K562 (cell line): Measurements from ENCODE around the gene SLIRP. TPM values are rescaled to one million over a fixed set of nuclear protein-coding genes. Genes with fewer than 3 reads are reported as not detected.

Source experiments
- ATAC-seq: fragments of 200-7000 bp; cut with Tn5 transposase; 3 replicates; pipeline ENCODE4 v1.9.1; 2020; ENCODE audit warnings: moderate library complexity
- BruUV-seq: library from RNA; stranded (reverse); fragments of 400-500 nt; replicated peaks from 2 replicates; lab custom pipeline; 2021; lab: Mats Ljungman, UMichigan
- CTCF ChIA-PET: fragments of 300-600 bp; formaldehyde crosslinking; extraction: SDS; loops from one replicate; lab custom pipeline; 2021; ENCODE audit warnings: low intra/inter-chr PET ratio; lab: Yijun Ruan, JAX
- POLR2A ChIA-PET: fragments of 300-600, 350-650 bp; sonication (Branson Sonifier 250); formaldehyde crosslinking; extraction: SDS; loops from one replicate; lab custom pipeline; 2021; ENCODE audit warnings: antibody characterized with exemption, inconsistent platforms; lab: Yijun Ruan, JAX
- DNase-seq, 4 experiments: peaks; one replicate each; pipeline versions ENCODE4 v3.0.0 to v3.0.0-alpha.2; 2011 to 2018; ENCODE audit warnings: low spot score in 3 of 4, mixed read lengths in 3 of 4; ENCODE audit errors: extremely low read depth in 1 of 4
- FAIRE-seq: peaks from 2 replicates; lab custom pipeline; 2011; peaks lifted over from hg19 to GRCh38; lab: Jason Lieb, UNC
- H2AFZ ChIP-seq: 2 replicates; pipeline ENCODE4 v1.6.0; 2011; ENCODE audit warnings: low read depth, low read length, control low read depth, inconsistent platforms
- H3K27ac ChIP-seq: fragments of 200-600 bp; 3 replicates; pipeline ENCODE4 v1.8.0; 2011; ENCODE audit warnings: low read depth, mild to moderate bottlenecking, control low read depth, inconsistent platforms, low read length, moderate library complexity, mixed read lengths; ENCODE audit errors: extremely low read depth
- H3K27me3 ChIP-seq, 2 experiments: fragments of 300-600 bp in 1 of 2; 2 replicates in 1 of 2; 3 replicates in 1 of 2; pipeline versions ENCODE4 v1.6.0 to v1.8.0; 2011; ENCODE audit warnings: inconsistent platforms in 2 of 2, low read length in 2 of 2, mild to moderate bottlenecking in 1 of 2, mixed read lengths in 1 of 2, moderate library complexity in 1 of 2; ENCODE audit not compliant: control insufficient read depth in 2 of 2, insufficient read depth in 2 of 2
- H3K36me3 ChIP-seq: fragments of 300-600 bp; 3 replicates; pipeline ENCODE4 v1.8.0; 2011; ENCODE audit warnings: mild to moderate bottlenecking, low read length, inconsistent platforms; ENCODE audit not compliant: control insufficient read depth, insufficient read depth
- H3K4me1 ChIP-seq, 2 experiments: fragments of 200-600 bp in 1 of 2; replicated peaks in 1 of 2; 2 replicates in 1 of 2; 3 replicates in 1 of 2; pipeline versions ENCODE4 v1.5.1 to v1.8.0; 2011; ENCODE audit warnings: inconsistent platforms in 2 of 2, low read length in 2 of 2, mild to moderate bottlenecking in 1 of 2, mixed read lengths in 1 of 2, moderate library complexity in 1 of 2; ENCODE audit not compliant: control insufficient read depth in 2 of 2, insufficient read depth in 2 of 2
- H3K4me2 ChIP-seq: 2 replicates; pipeline ENCODE4 v1.6.1; 2011; ENCODE audit warnings: low read length, control low read depth, inconsistent platforms, mixed read lengths; ENCODE audit not compliant: insufficient read depth
- H3K4me3 ChIP-seq: fragments of 200-600 bp; sonication (generic), shearing (Covaris generic); 2 replicates; pipeline ENCODE4 v1.5.1; 2016; ENCODE audit warnings: control low read depth, inconsistent platforms
- H3K79me2 ChIP-seq: fragments of 200-600 bp; 3 replicates; pipeline ENCODE4 v1.8.0; 2011; ENCODE audit warnings: low read length, inconsistent platforms; ENCODE audit not compliant: control insufficient read depth, insufficient read depth
- H3K9ac ChIP-seq, 2 experiments: 2 replicates each; pipeline versions ENCODE4 v1.6.0 to v1.6.1; 2011; ENCODE audit warnings: low read depth in 2 of 2, low read length in 2 of 2, control low read depth in 1 of 2, inconsistent platforms in 1 of 2, mild to moderate bottlenecking in 1 of 2, mixed read lengths in 1 of 2; ENCODE audit not compliant: insufficient read depth in 1 of 2
- H3K9me1 ChIP-seq: one replicate; pipeline ENCODE4 v1.6.0; 2011; ENCODE audit warnings: inconsistent platforms, mild to moderate bottlenecking, low read length, moderate library complexity; ENCODE audit not compliant: control insufficient read depth, insufficient read depth
- H3K9me3 ChIP-seq: replicated peaks from 2 replicates; pipeline ENCODE4 v1.5.1; 2011; ENCODE audit warnings: low read depth, low read length, inconsistent platforms; ENCODE audit not compliant: control insufficient read depth, insufficient read depth
- H4K20me1 ChIP-seq: replicated peaks from 2 replicates; pipeline ENCODE4 v1.6.1; 2011; ENCODE audit warnings: low read length, inconsistent platforms, mixed read lengths; ENCODE audit not compliant: control insufficient read depth, insufficient read depth
- CBFB ChIP-seq: sonication (generic); formaldehyde crosslinking; IDR thresholded peaks from 2 replicates; pipeline ENCODE4 v1.4.0; 2020; ENCODE audit warnings: mild to moderate bottlenecking, missing genetic modification reagents
- CBX8 ChIP-seq: fragments of 200-600 bp; sonication (generic); IDR thresholded peaks from 2 replicates; pipeline ENCODE4 v1.6.1; 2012; ENCODE audit warnings: borderline replicate concordance, mixed run types, low read depth, mild to moderate bottlenecking, moderate library complexity, mixed read lengths, low read length, control low read depth, inconsistent platforms; ENCODE audit not compliant: poor library complexity, severe bottlenecking; ENCODE audit errors: extremely low read depth
- CHAMP1 ChIP-seq: fragments of 450-650 bp; IDR thresholded peaks from 2 replicates; pipeline ENCODE4 v1.6.1; 2016; ENCODE audit warnings: mild to moderate bottlenecking
- CTCF ChIP-seq, 3 experiments: IDR thresholded peaks in 2 of 3; conservative IDR thresholded peaks in 1 of 3; 2 replicates each; pipeline ENCODE4 v1.5.1; 2011 to 2012; ENCODE audit warnings: low read length in 3 of 3, mild to moderate bottlenecking in 3 of 3, control low read depth in 2 of 3, improper control_type of control experiment in 1 of 3, inconsistent platforms in 1 of 3, low read depth in 1 of 3, mixed read lengths in 1 of 3, moderate library complexity in 1 of 3; ENCODE audit not compliant: insufficient read depth in 2 of 3
- FOXK1 ChIP-seq: sonication (generic); formaldehyde crosslinking; IDR thresholded peaks from 2 replicates; pipeline ENCODE4 v1.8.0; 2022; ENCODE audit warnings: missing genetic modification reagents, mild to moderate bottlenecking, borderline replicate concordance
- IRF9 ChIP-seq: fragments of 450-650 bp; IDR thresholded peaks from 2 replicates; pipeline ENCODE4 v1.6.1; 2016; ENCODE audit warnings: missing biosample characterization, missing genetic modification characterization
- LCOR ChIP-seq: sonication (generic); formaldehyde crosslinking; IDR thresholded peaks from 2 replicates; pipeline ENCODE4 v1.8.0; 2022; ENCODE audit warnings: mild to moderate bottlenecking, missing genetic modification reagents
- MEIS2 ChIP-seq: fragments of 450-650 bp; IDR thresholded peaks from 2 replicates; pipeline ENCODE4 v1.6.1; 2014; ENCODE audit warnings: mild to moderate bottlenecking; ENCODE audit not compliant: partially characterized antibody
- NR4A1 ChIP-seq, 2 experiments: fragments of 250-450 bp in 1 of 2; fragments of 450-650 bp in 1 of 2; sonication (Bioruptor Pico) in 1 of 2; IDR thresholded peaks; 2 replicates each; pipeline versions ENCODE4 v1.4.0 to v1.6.1; 2016 to 2020; ENCODE audit warnings: mild to moderate bottlenecking in 2 of 2, missing compliant biosample characterization in 1 of 2, missing genetic modification characterization in 1 of 2, moderate library complexity in 1 of 2
- POLR3A ChIP-seq: IDR thresholded peaks from 2 replicates; pipeline ENCODE4 v1.6.1; 2011; ENCODE audit warnings: borderline replicate concordance, mild to moderate bottlenecking, moderate library complexity; ENCODE audit not compliant: insufficient read length, insufficient read depth; ENCODE audit errors: extremely low read depth
- SRSF7 ChIP-seq: fragments of 200-400 bp; formaldehyde crosslinking; optimal IDR thresholded peaks from 2 replicates; pipeline ENCODE3; 2017; ENCODE audit warnings: mild to moderate bottlenecking, low read depth, low read length
- TBP ChIP-seq: optimal IDR thresholded peaks from 2 replicates; pipeline ENCODE3; 2011; ENCODE audit warnings: low read depth, low read length, improper control_type of control experiment
- ZNF436 ChIP-seq: fragments of 250-450, 450-650 bp; sonication (Bioruptor Pico); formaldehyde crosslinking; IDR thresholded peaks from 2 replicates; pipeline ENCODE4 v1.7.0; 2020; ENCODE audit warnings: mild to moderate bottlenecking
- ZNF507 ChIP-seq: conservative IDR thresholded peaks from 2 replicates; pipeline ENCODE4 v1.6.1; 2017; ENCODE audit warnings: missing genetic modification characterization, missing compliant biosample characterization
- ZNF785 ChIP-seq: fragments of 250-450 bp; sonication (Bioruptor Pico); IDR thresholded peaks from 2 replicates; pipeline ENCODE4 v1.4.0; 2020; ENCODE audit warnings: mild to moderate bottlenecking
- whole genome bisulfite sequencing: fragments of 100-300 bp; shearing (Covaris generic); methylation state at CpG from one replicate; pipeline ENCODE4 v1.1.6; 2016; ENCODE audit warnings: low coverage, mixed read lengths; ENCODE audit not compliant: insufficient coverage; ENCODE audit errors: missing lambda C conversion rate; 5-methylcytosine and 5-hydroxymethylcytosine counted together
- in situ Hi-C: fragments of 300-500 bp; cut with MboI; formaldehyde crosslinking; loops from 4 replicates; pipeline ENCODE4 v1.15.0; 2018; ENCODE audit warnings: inconsistent platforms, mixed read lengths
- intact Hi-C: fragments of 100-400 bp; cut with micrococcal nuclease; formaldehyde crosslinking; loops from 2 replicates; pipeline ENCODE4 v1.14.2; 2022
- polyA plus RNA-seq, 8 experiments: library from polyadenylated mRNA; depleted of rRNA in 4 of 8; stranded (reverse) in 5 of 8; unstranded in 3 of 8; fragments of >200 nt; fragmentation: Nextera tagmentation in 2 of 8; fragmentation: Illumina TruSeq in 1 of 8; extraction: Ambion mirVana in 2 of 8; extraction: Trizol in 1 of 8; gene quantifications; 2 replicates each; pipeline versions ENCODE4 v1.2.1 to v1.2.3, GENCODE V29; 2011 to 2014; ENCODE audit warnings: inconsistent platforms in 1 of 8, missing spikeins in 1 of 8
- total RNA-seq, 7 experiments: library from RNA; depleted of rRNA in 6 of 7; stranded (reverse); fragments of >200 nt in 6 of 7; fragmentation: Illumina TruSeq in 2 of 7; extraction: Trizol in 2 of 7; gene quantifications; 2 replicates each; pipeline versions ENCODE4 v1.2.1 to v1.2.3, GENCODE V29; 2011 to 2021; ENCODE audit warnings: low replicate concordance in 1 of 7

Gene SLIRP
- total and polyA plus RNA-seq, 9 of the 15 experiments (the other 6 are each of a cell fraction or from before 2014, with no cell fraction given) = 251 to 1,905 (median 491) TPM

- no peak for TF ChIP-seq ZNF436 (CRISPR knock-in tag)
- TF ChIP-seq CBFB (CRISPR knock-in tag) = no peak
- no peak for TF ChIP-seq ZNF785 (CRISPR knock-in tag)
- no peak for TF ChIP-seq CHAMP1
Measured at GRCh38 chr14:77763316-77763715, 55.4 kb downstream of the SLIRP start (continued).

- DNase-seq (no peak), ATAC-seq (no peak), FAIRE-seq (no peak)
- Histone ChIP-seq H2AFZ (no peak overlapping the region), H3K9me3 (no peaks in the 10 kb centered on the region), H4K20me1 (no peaks in the 10 kb centered on the region), H3K79me2 (peaks cover 20% of the 10 kb centered on the region), H3K27ac (no peak overlapping the region), H3K36me3 (peaks cover 7% of the 10 kb centered on the region; the same call in 1 of the 3 replicates), H3K4me2 (no peak overlapping the region), H3K27me3 (no peaks in the 10 kb centered on the region), H3K4me3 (no peak overlapping the region), H3K9ac (no peak overlapping the region), H3K9me1 (no peaks in the 10 kb centered on the region), H3K4me1 (peaks cover 3 to 4% of the 10 kb centered on the region in 2 experiments; a peak in 3 of 5 replicates)
- no TSS peak for BruUV-seq
- ChIA-PET CTCF (interaction anchor here (0.6 kb wide), 1 partner anchor 10 kb away, joined by 3 read pairs; no protein-coding TSS in a partner anchor), POLR2A (interaction anchor here (0.5 to 1.3 kb wide), 3 partner anchors 10 to 162 kb away, joined by 3 to 4 read pairs (median 3); partner anchors contain the start of gene ADCK1)
- 79% methylated on average over 3 of the region's 3 CpGs for WGBS
- in situ Hi-C loops (loop anchor here (5.0 kb wide), 1 partner anchor 33 kb away; no protein-coding TSS in a partner anchor), intact Hi-C loops (no loop called here)
- TF ChIP-seq CTCF (IDR thresholded peaks at IDR 0.05 in 2 of 3, conservative IDR thresholded peaks at IDR 0.05 in 1 of 3; ENCODE audit: insufficient read depth in 2 of 3, low read depth in 1 of 3, low read length in 3 of 3) = no peak
- no peak for TF ChIP-seq POLR3A
- TF ChIP-seq IRF9 = no peak
- no peak for TF ChIP-seq MEIS2
- TF ChIP-seq TBP = peak; percentile 54
- TF ChIP-seq LCOR (CRISPR knock-in tag) = no peak
- no peak for TF ChIP-seq FOXK1
- no peak for TF ChIP-seq ZNF507 (tag)
- no peak for TF ChIP-seq SRSF7
- TF ChIP-seq CBX8 = no peak
- no peak for TF ChIP-seq NR4A1 (CRISPR knock-in tag; IDR thresholded peaks at IDR 0.05)
- TF ChIP-seq NR4A1 (tag; IDR thresholded peaks at IDR 0.05) = no peak
Measured at GRCh38 chr14:77763978-77764377, 56.1 kb downstream of the SLIRP start.
